ELR (cell line): ENCODE results near the gene ATP6V0C.
"Not testable (repeated sequence)": the region's sequence is repeated elsewhere in the genome, so short reads cannot be mapped to it uniquely, and the experiment has no call there.

Experiments used
- DNase-seq: peaks from one replicate; pipeline ENCODE4 v3.0.0-alpha.2; 2015; ENCODE audit warnings: low read depth

ATP6V0C gene

DNA sequence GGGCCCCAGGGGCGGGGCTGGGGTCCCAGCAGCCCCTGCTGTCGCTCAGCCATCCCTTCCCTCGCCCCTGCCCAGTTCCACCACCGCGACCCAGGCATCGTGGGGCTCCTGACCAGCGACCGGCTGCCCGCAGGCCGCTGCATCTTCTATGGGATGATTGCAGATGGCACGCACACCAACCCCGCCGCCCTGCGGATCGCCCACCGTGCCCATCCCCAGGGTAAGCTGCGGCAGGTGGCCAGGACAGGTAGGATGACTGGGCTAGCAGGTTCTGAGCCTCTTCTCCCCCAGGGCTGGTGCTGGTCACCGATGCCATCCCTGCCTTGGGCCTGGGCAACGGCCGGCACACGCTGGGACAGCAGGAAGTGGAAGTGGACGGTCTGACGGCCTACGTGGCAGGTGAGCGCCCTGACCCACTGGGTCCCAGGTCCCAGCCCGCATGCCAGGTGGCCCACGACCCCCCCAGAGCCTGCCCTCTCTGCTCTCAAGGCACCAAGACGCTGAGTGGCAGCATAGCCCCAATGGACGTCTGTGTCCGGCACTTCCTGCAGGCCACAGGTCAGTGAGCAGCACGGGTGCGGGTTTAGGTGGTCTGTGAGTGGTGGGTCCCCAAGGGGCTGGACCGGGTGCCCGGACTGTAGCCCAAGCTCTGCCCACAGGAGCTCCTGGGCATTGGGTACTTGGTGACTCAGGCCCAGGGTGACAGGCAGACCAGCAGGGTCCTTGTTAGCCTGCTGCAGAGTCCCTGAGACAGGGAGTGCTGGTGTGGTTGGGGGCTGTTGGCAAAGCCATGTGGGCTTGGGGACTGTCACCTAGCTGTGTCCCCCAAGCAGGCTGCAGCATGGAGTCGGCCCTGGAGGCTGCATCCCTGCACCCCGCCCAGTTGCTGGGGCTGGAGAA is 14.7 kb downstream of the ATP6V0C start:
- no peak for DNase-seq

DNA sequence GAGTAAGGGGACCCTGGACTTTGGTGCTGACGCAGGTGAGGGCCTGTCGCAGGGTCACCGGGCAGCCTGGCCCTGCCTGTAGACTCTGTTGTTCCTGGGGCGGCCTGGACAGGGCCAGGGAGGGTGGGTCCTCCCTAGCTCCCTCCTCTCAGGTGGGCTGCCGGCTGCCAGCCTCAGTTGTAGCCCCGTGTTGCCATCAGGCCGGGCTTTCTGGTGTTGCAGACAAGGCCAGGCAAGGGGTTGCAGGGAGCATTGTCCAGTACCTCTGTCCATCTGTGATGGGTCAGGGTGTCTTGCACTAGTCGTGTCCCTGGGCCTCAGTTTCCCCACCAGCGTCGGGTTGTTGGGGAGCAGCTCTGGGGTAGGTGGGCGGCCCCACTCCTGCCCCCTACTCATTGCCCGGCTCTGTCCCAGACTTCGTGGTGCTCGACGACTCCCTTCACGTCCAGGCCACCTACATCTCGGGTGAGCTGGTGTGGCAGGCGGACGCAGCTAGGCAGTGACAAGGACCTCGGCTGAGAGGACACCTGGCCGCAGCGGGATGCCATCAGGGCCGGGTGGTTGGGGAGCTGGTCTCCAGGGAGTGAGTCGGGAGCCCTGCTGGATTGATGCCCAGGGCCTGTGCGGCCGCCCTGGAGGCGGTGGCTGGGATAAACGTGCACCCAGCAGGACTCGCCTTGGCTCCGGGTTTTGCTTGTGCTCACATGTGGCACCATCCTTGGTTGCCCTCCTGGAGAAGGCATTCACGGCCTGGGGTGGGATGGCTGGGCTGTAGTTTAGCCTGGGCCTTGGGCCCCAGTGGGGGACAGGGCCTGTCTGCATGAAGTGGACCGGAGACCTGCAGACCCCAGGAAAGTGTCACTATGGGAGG is 15.5 kb downstream of the ATP6V0C start:
- DNase-seq: peak; percentile 46

DNA sequence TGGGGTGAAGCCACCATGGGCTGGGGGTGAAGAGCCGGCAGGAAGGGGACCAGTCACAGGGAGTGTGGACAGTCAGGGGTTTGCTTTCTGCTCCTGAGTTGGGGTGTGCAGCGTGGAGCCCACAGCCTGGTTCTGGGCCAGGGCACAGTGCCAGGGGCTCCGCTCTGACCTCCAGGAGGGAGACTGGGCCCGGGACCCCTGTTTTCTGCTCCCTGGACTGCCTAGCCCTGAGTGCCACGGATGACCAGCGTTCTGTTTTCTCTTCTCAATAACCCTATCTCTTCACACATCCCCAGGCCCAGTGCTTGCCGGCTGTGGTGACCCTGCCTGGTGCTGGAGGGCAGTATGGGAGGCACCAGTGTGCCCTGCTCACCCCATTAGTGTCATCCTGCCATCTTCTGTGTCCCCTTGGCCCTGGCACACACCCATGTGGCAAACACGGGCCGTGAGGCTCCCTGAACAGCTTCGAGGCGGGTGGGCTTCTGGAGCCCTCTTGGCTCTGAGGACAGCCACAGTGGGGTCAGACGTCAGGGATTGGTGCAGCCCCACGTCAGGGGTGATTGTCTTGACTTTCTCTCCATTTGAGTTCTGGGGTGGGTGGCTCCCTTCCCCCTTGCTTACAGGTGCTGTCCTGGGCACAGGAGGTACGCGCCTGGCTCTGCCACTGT is 16.3 kb downstream of the ATP6V0C start:
- no peak for DNase-seq

DNA sequence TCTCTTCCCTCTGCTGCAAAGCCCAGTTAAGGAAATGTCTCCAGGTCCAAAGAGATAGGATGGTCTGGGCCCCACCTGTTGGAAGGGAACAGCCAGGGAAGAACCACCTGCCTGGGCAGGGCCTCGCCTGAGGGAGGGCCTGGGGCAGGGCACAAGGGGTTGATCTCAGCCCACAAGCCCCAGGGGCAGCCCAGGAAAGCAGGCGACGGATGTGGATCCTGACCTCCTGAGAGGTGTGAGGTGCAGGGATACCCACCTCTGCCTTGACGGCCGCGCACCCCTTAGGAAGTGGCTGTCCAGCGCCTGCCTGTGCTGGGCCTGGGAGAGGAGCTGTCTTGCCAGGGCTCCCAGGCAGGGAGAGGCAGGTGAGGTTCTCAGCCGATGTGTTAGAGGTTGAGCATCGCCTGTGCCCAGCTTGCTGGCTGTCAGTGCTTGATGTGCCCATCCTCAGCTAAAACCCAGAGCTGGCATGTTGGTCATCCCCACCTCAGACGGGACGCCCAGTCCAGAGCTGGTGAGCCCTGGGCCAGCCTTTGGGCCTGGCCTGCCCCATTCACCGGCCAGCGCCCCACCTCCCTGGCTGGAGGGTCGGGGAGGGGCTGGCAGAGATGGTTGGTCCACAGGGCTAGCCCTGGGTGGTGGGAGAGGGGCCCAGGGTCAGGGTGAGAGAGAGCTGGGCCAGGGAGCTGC is 17.0 kb downstream of the ATP6V0C start:
- no peak for DNase-seq

DNA sequence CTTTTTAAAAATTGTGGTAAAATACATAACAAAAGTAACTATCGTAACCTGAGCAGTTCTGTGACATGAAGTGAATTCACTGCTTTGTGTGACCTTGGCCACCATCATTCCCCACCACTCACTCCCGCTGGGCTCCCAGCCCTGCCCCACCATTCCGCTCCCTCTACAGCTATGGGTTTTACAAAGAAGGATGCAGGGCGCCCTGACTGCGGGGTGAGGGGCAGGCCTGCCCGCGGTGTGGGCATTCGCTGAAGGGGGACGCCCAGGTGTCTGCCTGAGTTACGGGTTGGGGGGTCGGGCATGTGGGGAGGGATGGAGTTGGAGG is 17.6 kb downstream of the ATP6V0C start, which contains the start of gene CEMP1:
Gene CEMP1 (minus strand): TSS at position 38 of the 325 bp plus-strand sequence. CDS start 335 bp downstream, outside the sequence.
- DNase-seq: no peak

DNA sequence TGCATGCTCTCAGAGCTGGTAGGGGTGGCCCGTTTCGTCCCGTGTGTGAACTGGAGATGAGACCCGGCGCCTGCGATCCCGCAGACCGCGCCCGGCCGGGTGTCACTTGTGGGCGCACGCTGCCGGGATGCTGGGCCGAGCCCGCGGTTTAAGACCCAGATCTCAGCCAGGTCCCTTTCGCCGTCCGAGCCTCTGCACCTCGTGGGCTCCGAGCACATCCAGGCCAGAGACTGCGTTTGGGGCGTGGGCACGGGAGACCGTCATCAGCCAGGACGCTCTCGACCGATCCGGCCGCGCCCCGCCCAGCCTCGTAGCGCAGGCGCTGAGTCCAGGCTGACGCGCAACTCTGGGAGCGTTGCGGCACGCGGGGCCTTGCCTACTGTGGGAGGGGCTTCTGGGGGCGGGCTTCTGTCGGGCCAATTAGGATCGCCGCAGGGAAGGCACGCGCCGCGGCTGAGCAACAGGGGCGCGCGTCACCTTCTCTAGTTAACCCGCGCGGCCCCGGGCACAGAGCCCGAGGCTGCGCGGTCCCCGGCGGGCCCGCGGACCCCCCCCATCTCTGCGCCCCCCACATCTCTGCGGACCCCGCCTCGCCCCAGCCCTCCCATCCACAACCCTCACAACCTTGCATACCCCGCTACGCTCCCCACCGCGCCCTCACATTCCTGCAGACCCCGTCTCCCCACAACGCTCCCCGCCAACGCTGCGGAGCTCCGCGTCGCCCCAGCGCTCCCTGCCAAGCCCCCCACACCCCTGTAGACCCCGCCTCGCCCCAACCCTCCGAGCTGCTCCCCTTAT is 18.1 kb downstream of the ATP6V0C start:
- peak; percentile 97 for DNase-seq

DNA sequence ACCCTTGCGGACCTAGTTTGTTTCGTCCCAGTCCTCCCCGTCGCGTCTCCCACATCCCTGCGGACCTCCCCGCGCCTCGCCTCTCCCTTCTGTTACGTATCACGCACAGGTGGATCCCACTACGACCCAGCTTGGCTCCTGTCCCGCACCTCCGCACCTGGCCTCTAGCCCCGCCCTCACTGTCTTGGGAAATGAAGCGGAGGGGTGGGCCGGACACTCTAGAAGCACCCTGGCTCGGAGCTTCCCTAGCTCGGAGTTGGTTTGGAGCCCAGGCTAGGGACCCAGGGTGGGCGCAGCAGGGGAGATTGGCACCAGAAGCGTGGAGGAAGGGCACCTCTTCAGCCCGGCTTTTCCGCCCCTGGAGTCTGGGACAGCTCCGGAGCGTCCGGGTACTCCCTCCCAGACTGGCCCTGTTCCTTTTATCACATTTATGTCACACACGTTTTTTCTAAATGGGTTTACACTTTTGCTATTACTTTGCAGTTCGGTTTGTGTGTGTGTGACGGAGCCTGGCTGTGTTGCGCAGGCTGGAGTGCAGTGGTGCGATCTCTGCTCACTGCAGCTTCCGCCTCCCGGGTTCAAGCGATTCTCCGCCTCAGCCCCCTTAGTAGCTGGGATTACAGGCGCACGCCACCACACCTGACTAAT is 18.9 kb downstream of the ATP6V0C start:
- peak; percentile 37 for DNase-seq

DNA sequence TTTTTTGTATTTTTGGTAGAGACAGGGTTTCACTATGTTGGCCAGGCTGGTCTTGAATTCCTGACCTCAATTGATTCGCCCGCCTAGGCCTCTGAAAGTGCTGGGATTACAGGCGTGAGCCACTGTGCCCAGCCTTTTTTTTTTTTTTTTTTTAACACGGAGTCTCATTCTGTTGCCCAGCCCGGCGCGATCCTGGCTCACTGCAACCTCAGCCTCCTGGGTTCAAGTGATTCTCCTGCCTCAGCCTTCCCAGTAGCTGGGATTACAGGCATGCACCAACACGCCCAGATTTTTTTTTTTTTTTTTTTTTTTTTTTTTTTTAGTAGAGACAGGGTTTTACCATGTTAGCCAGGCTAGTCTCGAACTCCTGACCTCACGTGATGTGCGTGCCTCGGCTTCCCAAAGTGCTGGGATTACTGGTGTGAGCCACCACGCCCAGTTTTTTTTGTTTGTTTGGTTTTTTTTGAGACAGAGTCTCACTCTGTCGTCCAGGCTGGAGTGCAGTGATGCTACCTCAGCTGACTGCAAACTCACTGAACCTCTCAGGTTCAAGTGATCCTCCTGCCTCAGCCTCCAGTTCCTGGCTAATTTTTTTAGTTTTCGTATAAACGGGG is 19.5 kb downstream of the ATP6V0C start:
- not testable (repeated sequence) for DNase-seq

DNA sequence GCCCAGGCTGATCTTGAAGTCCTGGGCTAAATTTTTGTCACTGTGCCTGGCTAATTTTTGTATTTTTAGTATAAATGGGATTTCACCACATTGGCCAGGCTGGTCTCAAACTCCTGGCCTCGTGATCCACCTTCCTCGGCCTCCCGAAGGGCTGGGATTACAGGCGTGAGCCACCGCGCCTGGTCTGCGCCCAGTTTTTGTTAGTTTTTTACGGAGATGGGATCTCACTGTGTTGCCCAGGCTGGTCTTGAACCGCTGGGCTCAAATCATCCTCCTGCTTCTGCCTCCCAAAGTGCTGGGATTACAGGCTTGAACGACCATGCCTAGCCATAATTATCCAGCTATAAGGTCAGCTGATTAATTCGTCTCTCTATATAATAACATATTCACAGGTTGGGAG is 20.2 kb downstream of the ATP6V0C start:
- DNase-seq: no peak

DNA sequence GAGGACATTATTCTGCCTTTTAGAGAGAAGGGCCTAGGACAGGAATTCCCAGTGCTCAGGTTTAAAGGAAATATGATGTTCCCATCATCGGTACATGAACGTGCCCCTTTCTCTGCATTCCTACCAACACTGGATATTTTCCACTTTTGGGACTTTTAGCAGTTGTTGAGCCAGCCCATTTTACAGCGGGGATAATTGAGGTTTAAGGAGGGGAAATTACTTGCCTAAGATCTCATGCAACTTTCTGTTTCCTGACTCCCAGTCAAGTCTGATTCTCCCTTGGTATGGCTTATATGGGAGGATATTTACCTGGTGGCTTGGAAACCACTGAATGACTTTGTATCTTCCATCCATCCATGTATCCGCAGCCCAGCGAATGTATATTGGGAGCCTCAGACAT is 20.6 kb downstream of the ATP6V0C start:
- DNase-seq: not testable (repeated sequence)

DNA sequence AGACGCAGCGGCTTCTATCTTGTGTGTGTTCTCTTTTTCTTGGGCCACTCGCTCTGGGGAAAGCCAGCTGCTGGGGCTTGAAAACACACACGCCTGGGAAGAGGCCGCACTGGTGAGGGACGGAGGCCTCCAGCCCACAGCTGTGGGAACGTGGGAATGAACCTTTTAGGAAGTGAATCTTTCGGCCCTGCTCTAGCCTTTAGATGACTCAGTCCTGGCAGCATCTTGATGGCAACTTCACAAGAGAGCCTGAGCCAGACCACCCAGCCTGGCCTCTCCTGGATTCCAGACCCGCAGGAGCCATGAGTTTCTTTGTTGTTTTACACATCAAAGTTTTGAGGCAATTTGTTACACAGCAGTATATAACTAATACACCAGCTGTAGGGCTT is 21.9 kb downstream of the ATP6V0C start:
- DNase-seq: peak; percentile 70

DNA sequence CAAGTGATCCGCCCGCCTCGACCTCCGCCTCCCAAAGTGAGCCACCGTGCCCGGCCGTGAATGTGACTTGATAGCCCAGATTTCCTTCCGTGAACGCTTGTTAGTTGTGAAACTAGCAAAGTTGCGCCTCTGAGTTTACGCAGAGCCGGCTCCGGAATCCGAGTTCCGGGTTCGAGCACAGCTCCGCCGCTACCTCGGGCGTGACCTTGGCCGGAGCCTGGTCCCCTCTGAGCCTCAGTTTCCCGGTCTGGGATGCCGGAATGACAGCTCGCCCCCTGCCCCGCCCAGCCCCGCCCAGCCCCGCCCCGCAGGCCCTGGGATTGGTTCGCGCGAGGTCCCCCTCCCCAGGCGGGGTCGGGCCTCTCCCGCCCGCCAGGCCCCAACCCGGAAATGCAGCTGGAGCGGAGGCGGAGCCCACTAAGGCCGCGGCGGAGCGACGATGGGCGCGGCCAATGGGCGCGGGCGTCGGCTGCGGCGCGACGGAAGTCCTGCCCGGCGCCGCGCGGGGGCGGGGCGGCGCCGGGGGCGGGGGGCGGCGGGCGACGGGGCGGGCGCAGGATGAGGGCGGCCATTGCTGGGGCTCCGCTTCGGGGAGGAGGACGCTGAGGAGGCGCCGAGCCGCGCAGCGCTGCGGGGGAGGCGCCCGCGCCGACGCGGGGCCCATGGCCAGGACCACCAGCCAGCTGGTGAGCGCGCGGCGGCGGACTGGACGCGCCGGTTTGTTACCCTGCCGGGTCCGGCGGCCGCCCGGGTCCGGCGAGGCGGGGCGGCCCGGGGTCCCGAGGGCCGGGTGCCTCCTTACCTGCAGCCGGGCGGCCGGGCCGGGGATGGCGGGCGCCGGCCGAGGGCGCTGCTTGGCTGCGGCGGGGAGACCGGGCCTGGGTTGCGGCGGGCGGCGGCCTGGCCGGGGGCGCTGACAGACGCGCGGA is 24.0 kb downstream of the ATP6V0C start, which contains the start of gene PDPK1:
Gene PDPK1 (plus strand): TSS at position 571 of the 929 bp plus-strand sequence. CDS start 92 bp downstream, at position 663.
- DNase-seq: peak; percentile 94

DNA sequence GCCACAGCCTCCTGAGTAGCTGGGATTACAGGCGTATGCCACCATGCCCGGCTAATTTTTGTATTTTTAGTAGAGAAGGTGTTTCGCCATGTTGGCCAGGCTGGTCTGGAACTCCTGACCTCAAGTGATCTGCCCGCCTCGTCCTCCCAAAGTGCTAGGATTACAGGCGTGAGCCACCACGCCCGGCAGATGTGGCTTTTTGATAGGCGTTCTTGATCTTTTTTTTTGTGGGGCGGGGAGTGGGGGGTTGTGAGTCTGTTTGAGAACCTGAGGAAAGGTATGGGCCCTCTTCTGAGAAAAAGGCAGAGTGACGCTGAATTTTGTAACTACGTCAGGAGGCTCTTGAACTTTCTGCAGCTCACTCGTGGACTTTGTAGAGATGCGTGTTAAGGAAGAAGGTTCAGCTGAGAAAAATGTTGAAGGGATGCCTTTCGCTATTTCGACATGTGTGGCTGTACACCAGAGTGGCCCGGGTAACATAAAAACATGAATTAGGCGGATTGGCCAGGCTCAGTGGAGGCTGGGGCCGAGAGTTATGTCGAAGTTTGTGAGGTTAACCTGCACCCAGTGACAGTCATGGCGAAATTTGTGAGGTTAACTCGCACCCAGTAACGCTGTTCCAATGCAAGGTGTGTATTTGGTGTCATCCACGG is 25.6 kb downstream of the ATP6V0C start:
- not testable (repeated sequence) for DNase-seq

DNA sequence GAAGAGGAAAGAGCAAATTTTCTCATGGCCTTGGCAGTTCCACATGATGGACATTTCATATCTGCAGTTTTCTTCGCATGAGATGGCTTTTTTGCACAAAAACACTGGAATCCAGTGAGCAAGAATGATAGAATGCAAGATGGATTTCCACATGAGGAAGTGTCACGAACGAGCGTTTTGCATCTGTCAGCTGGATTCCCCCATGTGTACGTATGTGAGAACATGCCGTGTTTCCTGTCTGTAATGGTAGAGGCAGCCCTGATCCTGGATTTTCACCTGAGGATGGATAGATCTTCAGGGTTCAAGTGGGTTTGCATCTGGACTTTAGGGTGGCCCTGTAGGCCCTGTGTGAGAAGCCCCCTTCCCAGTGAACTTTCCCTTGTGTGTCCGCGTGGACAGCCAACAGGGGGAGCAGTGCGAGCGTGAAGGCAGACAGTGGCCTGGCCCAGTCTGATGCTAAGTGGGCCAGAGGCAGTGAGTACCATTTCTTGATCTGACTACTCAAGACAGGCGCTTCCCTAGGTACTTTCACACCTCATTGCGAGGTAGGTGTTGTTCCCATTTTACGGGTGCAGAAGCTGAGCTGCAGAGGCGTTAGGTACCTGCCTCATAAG is 26.2 kb downstream of the ATP6V0C start:
- peak; percentile 40 for DNase-seq

DNA sequence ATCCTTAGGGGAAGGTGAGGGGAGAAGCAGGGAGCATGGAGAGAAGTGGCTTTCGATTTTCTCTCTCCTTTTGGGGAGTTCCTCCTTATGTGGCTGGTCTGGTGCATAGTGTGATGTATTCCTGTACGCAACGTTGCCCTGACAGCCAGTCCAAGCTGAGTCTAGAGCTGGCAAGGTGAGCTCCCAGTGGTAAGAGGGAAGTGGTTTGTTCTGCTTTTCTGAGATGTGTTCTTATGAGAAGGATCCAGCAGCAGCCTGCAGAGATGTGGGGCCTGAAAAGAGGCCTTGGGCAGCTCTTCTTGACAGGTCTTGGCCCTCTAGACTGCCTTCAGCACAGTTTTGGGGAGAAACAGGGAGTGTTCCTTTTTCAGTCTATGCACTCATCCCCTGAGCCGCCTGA is 27.2 kb downstream of the ATP6V0C start:
- not testable (repeated sequence) for DNase-seq

DNA sequence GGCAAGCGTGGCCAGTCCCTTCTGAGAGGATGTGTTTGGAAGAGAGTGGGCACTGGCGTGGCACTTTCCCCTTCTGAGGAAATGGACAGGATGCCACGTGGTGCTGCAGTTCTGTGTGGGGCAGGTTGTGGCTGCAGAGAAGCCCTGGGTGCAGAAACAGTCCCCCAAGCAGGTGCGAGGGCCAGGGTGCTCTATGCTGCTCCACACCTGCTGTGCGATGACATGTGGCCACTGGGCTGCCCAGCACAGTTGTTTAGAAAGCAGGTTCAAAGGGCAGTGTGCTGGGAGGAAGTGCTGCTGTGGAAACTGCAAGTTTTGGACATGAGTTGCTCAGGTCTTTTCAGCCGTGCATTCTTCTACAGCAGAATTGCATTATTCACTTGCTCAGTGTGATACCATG is 27.7 kb downstream of the ATP6V0C start:
- peak; percentile 15 for DNase-seq

DNA sequence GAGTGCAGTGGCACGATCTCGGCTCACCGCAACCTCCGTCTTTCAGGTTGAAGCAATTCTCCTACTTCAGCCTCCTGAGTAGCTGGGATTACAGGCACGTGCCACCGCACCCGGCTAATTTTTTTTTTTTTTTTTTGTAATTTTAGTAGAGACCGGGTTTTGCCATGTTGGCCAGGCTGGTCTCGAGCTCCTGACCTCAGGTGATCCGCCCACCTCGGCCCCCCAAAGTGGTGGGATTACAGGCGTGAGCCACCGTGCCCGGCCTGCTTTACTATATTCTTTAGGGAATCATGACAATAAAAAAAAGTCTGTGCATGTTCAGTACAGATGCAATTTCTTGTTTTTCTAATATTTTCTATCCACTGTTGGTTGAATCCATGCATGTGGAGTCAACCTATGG is 30.0 kb downstream of the ATP6V0C start:
- DNase-seq: not testable (repeated sequence)
